ENCODE data around the gene ZNF692.
"Not testable (repeated sequence)": the region's sequence is repeated elsewhere in the genome, so short reads cannot be mapped to it uniquely, and the experiment has no call there.

ZNF692 gene

DNA sequence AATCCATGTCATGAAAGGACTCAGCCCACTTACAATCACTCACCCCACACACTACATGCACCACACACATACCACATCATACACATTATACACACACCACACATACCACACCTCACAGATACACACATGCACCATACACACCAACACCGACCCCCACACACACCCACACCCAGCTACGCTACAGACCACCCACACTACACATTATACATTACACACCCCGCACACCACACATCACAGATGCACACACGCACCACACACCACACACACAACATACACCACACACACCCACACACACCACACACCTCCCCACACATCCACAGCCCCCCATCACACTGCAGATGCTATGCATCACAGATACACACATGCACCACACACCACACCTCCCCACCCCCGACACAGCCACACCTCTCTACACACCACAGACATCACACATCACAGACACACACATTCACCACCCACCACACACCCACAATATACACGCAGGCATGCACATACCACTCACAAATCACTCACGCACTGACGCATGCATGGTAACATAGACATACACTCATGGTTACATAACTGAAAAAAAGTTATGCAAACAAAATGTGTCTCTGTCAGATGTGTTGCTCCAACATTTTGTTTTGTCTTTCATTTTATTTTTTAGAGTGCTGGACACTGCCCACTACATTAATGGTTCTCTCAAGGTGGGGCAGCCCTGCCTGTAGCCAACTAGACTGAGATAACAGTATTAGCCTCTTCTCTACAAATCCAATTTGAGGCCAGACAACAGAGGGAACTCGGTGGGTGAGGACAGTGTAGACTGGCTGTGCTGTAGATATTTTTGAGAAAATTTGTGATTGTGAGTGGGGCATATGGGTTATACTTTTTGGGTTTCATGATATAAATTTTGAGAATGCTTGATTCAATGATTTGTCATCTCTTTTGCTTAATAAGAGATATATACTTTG, 31.9 kb upstream of the ZNF692 start:
- H3K4me3 ChIP-seq (ENCODE audit: low read depth, low read length), result no peak overlapping the region

DNA sequence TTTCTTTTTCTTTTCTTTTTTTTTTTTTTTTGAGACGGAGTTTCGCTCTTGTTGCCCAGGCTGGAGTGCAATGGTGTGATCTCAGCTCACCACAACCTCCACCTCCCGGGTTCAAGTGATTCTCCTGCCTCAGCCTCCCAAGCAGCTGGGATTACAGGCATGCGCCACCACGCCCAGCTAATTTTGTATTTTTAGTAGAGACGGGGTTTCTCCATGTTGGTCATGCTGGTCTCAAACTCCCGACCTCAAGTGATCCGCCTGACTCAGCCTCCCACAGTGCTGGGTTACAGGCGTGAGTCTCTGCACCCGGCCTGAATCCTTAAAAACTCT, 31.0 kb upstream of the ZNF692 start:
- H3K4me3 ChIP-seq (ENCODE audit: low read depth, low read length), result not testable (repeated sequence)

More for the DNA sequence above, 31.9 kb upstream of the ZNF692 start:
- TF ChIP-seq, protein P1, sequence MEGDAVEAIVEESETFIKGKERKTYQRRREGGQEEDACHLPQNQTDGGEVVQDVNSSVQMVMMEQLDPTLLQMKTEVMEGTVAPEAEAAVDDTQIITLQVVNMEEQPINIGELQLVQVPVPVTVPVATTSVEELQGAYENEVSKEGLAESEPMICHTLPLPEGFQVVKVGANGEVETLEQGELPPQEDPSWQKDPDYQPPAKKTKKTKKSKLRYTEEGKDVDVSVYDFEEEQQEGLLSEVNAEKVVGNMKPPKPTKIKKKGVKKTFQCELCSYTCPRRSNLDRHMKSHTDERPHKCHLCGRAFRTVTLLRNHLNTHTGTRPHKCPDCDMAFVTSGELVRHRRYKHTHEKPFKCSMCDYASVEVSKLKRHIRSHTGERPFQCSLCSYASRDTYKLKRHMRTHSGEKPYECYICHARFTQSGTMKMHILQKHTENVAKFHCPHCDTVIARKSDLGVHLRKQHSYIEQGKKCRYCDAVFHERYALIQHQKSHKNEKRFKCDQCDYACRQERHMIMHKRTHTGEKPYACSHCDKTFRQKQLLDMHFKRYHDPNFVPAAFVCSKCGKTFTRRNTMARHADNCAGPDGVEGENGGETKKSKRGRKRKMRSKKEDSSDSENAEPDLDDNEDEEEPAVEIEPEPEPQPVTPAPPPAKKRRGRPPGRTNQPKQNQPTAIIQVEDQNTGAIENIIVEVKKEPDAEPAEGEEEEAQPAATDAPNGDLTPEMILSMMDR (IDR thresholded peaks at IDR 0.05; ENCODE audit: borderline replicate concordance, insufficient read depth, low read depth, low read length), result no peak

DNA sequence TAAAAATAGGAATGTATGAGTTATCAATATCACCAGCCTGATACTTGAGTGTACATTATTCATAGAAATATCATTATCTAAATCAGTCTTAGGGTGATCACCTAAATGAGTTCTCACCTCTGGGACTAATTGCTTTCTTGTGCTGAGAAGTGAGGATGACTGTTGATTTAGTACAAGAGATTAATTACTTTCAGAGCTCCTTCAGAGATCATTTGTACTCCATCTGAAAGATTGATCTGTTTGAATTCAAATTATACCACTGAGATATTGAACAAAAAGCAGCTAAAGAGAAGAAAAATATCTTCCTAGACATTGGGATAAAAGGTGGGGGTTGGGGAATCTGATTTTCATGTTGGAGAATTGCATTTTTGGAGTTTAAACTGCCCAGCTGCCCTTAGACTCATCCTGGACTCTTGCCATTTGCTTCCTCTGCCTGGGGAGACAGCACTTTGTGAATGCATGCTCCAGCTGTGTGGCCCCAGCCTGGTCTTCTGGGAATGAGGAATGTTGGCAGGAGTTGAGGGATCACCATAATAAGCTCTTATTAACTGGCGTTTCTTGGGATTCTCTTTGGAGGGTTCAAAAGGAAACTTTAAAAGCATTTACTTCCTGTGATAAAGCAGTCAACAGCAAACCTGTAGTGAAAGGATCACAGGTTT, 27.5 kb upstream of the ZNF692 start:
- TF ChIP-seq, protein P1 (IDR thresholded peaks at IDR 0.05; ENCODE audit: borderline replicate concordance, insufficient read depth, low read depth, low read length), result no peak
- H3K4me3 ChIP-seq (ENCODE audit: low read depth, low read length), result no peak overlapping the region

DNA sequence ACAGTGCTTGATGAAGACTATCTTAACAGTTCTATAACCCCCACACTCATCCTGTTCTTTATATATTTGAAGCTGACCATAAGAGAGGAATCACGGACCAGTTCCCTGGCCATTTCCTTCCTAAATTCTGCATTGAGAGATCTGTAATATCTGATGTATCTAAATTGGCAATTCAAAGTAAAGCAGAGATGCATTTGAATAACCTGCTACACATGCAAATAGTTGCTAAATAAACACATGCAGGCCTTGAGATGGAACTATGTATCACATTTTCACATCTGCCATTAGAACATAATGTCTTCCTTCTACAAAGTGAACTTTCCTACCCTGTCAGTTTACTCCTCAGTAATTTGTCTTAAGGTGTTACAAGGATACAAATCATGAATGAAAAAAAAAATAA, 26.8 kb upstream of the ZNF692 start:
- no peak overlapping the region for H3K4me3 ChIP-seq (ENCODE audit: low read depth, low read length)
- TF ChIP-seq, protein P1 (IDR thresholded peaks at IDR 0.05; ENCODE audit: borderline replicate concordance, insufficient read depth, low read depth, low read length), result no peak

DNA sequence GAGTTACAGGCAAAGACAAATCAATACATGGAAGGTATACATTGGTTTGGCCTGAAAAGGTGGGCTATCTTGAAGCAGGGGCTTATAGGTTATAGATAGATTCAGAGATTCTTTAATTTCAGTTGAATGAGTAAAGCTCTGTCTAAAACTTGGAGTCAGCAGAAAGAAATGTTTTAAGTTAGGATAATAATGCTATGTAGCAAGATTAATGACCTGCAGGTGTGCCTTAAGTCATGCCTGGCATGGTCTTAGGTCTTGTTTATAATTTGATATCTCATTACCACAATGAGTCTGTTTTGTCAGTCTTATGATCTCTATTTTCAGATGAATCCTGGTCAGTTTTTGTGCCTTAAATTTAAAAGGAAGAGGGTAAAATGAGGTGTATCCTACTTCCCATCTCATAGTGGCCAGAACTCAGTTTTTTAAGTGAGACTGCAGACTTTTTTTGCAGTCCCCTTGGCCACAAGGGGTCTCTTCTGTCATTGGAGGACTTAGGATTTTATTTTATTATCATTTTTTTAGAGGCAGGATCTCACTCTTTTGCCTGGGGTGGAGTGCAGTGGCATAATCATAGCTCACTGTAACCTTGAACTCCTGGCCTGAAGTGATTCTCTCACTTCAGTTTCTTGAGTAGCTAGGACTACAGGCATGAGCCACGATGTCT, 25.9 kb upstream of the ZNF692 start:
- TF ChIP-seq, protein P1 (IDR thresholded peaks at IDR 0.05; ENCODE audit: borderline replicate concordance, insufficient read depth, low read depth, low read length), result no peak
- no peak overlapping the region for H3K4me3 ChIP-seq (ENCODE audit: low read depth, low read length)

DNA sequence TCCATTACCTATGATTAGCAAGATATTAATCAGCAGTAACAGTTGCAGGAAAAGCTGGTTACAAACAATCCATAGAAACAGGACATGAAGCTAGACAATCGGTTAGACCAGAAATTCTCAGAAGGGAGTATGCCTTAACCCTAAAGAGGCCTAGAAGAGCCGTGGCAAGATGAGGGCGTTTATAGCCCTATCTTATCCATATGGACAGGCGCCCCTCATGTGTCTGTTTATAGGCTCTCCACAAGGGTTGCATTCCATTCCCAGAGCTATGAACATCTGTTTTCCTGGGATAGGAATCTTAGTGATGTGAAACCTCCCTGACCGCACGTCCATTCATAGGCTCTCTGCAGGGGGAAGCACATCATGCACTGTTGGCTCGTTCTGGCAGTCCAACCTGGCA, 23.5 kb upstream of the ZNF692 start:
- not testable (repeated sequence) for H3K4me3 ChIP-seq (ENCODE audit: low read depth, low read length)

DNA sequence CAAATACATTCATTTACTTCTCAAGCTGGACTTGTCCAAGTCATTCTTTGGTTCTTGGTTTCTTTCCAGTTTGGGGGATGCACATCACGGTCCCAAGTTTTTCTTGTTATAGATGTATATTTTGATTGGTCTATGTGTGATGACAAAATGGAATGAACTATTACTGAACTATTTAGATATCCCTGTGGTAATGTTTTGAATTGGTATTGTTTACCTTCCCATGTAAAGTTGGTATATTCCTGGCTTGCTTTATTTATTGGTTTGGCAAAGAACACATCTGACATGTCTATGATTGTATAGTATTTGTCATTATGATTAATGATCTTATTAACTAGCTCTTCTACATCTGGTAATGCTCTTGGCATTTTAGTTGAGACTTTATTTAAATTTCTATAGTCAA, 22.4 kb upstream of the ZNF692 start:
- TF ChIP-seq, protein P1 (IDR thresholded peaks at IDR 0.05; ENCODE audit: borderline replicate concordance, insufficient read depth, low read depth, low read length), result no peak
- no peak overlapping the region for H3K4me3 ChIP-seq (ENCODE audit: low read depth, low read length)

Measured in GM12875 (cell line).